HG02970 (cell line): ENCODE data around the gene MAN1C1.

ENCODE experiments used
- ATAC-seq: cut with Tn5 transposase; IDR thresholded peaks from one replicate; pipeline ENCODE4 v1.9.1; 2021; ENCODE audit warnings: mild to moderate bottlenecking, moderate library complexity, moderate number of reproducible peaks; ENCODE audit not compliant: unreplicated experiment, low FRiP score

The MAN1C1 gene

GRCh38 chr1:25820247-25821111, 203.9 kb downstream of the MAN1C1 start:
- peak; percentile 37 for ATAC-seq

GRCh38 chr1:25821112-25821476, 204.5 kb downstream of the MAN1C1 start:
- no peak for ATAC-seq

- ATAC-seq, result no peak
These were observed 205.1 kb downstream of the MAN1C1 start for GRCh38 chr1:25821630-25822091.

GRCh38 chr1:25825605-25826004, 209.0 kb downstream of the MAN1C1 start:
- ATAC-seq, result no peak

- ATAC-seq, result no peak
These were observed 210.0 kb downstream of the MAN1C1 start for GRCh38 chr1:25826571-25826970.

GRCh38 chr1:25828491-25828890, 211.9 kb downstream of the MAN1C1 start:
- no peak for ATAC-seq

- no peak for ATAC-seq
These were observed 212.5 kb downstream of the MAN1C1 start for GRCh38 chr1:25829046-25829445.

GRCh38 chr1:25831569-25832196, 215.1 kb downstream of the MAN1C1 start:
- no peak for ATAC-seq

GRCh38 chr1:25832336-25833037, 215.9 kb downstream of the MAN1C1 start:
- ATAC-seq, result no peak

- no peak for ATAC-seq
These were observed 216.6 kb downstream of the MAN1C1 start for GRCh38 chr1:25833158-25833557.
